Placental epithelial cell (primary cell): Measurements from ENCODE around the gene LCE1B. TPM values are rescaled to one million over a fixed set of nuclear protein-coding genes. Genes with fewer than 3 reads are reported as not detected.

ENCODE experiments used
- total RNA-seq: library from RNA; depleted of rRNA; stranded (reverse); fragments of >200 nt; gene quantifications from 2 replicates; pipeline ENCODE4 v1.2.3, GENCODE V29; 2012

LCE1B gene
- not detected in 2 replicates for total RNA-seq

GRCh38 chr1:152811671-152812070 is at the start of gene LCE1B:
TSS of gene LCE1B (plus strand) at chr1:152811971. CDS start at chr1:152812447, 476 bp downstream.

GRCh38 chr1:152774875-152775274 is 36.9 kb upstream of the LCE1B start, which contains the start of gene LCE1F:
TSS of gene LCE1F (plus strand) at chr1:152775140. CDS start at chr1:152776372, 1,232 bp downstream.

GRCh38 chr1:152786077-152786476 is 25.7 kb upstream of the LCE1B start, which contains the start of gene LCE1E:
TSS of gene LCE1E (plus strand) at chr1:152786257. CDS start at chr1:152787300, 1,043 bp downstream.

GRCh38 chr1:152796421-152796820 is 15.3 kb upstream of the LCE1B start, which contains the start of gene LCE1D:
TSS of gene LCE1D (plus strand) at chr1:152796721. CDS start at chr1:152797795, 1,074 bp downstream.

GRCh38 chr1:152806576-152806975 is 5.2 kb upstream of the LCE1B start, which contains the start of gene LCE1C:
TSS of gene LCE1C (minus strand) at chr1:152806651. CDS start at chr1:152805478, 1,173 bp downstream.

GRCh38 chr1:152827173-152827572 is 15.4 kb downstream of the LCE1B start, which contains the start of gene LCE1A:
TSS of gene LCE1A (plus strand) at chr1:152827473. CDS start at chr1:152827473, 0 bp downstream.

GRCh38 chr1:152842556-152842955 is 30.8 kb downstream of the LCE1B start, which contains the start of gene LCE6A:
TSS of gene LCE6A (plus strand) at chr1:152842856. CDS start at chr1:152843521, 665 bp downstream.

GRCh38 chr1:152859696-152860095 is 47.9 kb downstream of the LCE1B start, which contains the start of gene LCE7A:
TSS of gene LCE7A (plus strand) at chr1:152859996. CDS start at chr1:152860698, 702 bp downstream.

Other genes starting within 250 kb of the LCE1B start
- gene LCE3E, start 245.2 kb upstream of the LCE1B start, total RNA-seq, result not detected in 2 replicates
- not detected in 2 replicates for gene LCE3D, start 231.5 kb upstream of the LCE1B start, total RNA-seq
- gene LCE3C, start 211.7 kb upstream of the LCE1B start, total RNA-seq, result not detected in 2 replicates
- gene LCE3B, start 198.2 kb upstream of the LCE1B start, total RNA-seq, result not detected in 2 replicates
- gene LCE3A, start 188.9 kb upstream of the LCE1B start, total RNA-seq, result not detected in 2 replicates
- gene LCE2D, start 148.6 kb upstream of the LCE1B start, total RNA-seq, result not detected in 2 replicates
- not detected in 2 replicates for gene LCE2C, start 136.7 kb upstream of the LCE1B start, total RNA-seq
- gene LCE2B, start 125.8 kb upstream of the LCE1B start, total RNA-seq, result not detected in 2 replicates
- 0.79 TPM in 1 of 2 replicates, not detected in the other for gene LCE2A, start 113.6 kb upstream of the LCE1B start, total RNA-seq
- not detected in 2 replicates for gene LCE4A, start 103.8 kb upstream of the LCE1B start, total RNA-seq
- not detected in 2 replicates for gene KPRP, start 53.9 kb upstream of the LCE1B start, total RNA-seq
- gene LCE1F, start 36.8 kb upstream of the LCE1B start, total RNA-seq, result not detected in 2 replicates
- gene LCE1E, start 25.7 kb upstream of the LCE1B start, total RNA-seq, result not detected in 2 replicates
- gene LCE1D, start 15.2 kb upstream of the LCE1B start, total RNA-seq, result not detected in 2 replicates
- not detected in 2 replicates for gene LCE1C, start 5.3 kb upstream of the LCE1B start, total RNA-seq
- not detected in 2 replicates for gene LCE1A, start 15.5 kb downstream of the LCE1B start, total RNA-seq
- gene LCE6A, start 30.9 kb downstream of the LCE1B start, total RNA-seq, result not detected in 2 replicates
- not detected in 2 replicates for gene LCE7A, start 48.0 kb downstream of the LCE1B start, total RNA-seq
- gene SMCP, start 66.4 kb downstream of the LCE1B start, total RNA-seq, result not detected in 2 replicates
- 0.54 and 0.79 TPM in 2 replicates for gene IVL, start 96.6 kb downstream of the LCE1B start, total RNA-seq
- gene SPRR5, start 135.2 kb downstream of the LCE1B start, total RNA-seq, result not detected in 2 replicates
- gene SPRR4, start 158.7 kb downstream of the LCE1B start, total RNA-seq, result not detected in 2 replicates
- gene SPRR1A, start 172.1 kb downstream of the LCE1B start, total RNA-seq, result not detected in 2 replicates
- gene SPRR3, start 189.8 kb downstream of the LCE1B start, total RNA-seq, result 1.2 and 1.6 TPM in 2 replicates
- gene SPRR1B, start 219.2 kb downstream of the LCE1B start, total RNA-seq, result not detected in 2 replicates
- gene SPRR2D, start 229.1 kb downstream of the LCE1B start, total RNA-seq, result not detected in 2 replicates
- gene SPRR2A, start 245.5 kb downstream of the LCE1B start, total RNA-seq, result not detected in 2 replicates